GM18907 (cell line): ENCODE results near the gene MTA2.

Experiments used
- ATAC-seq: cut with Tn5 transposase; IDR thresholded peaks from one replicate; pipeline ENCODE4 v1.9.1; 2021; ENCODE audit warnings: mild to moderate bottlenecking, moderate library complexity; ENCODE audit not compliant: unreplicated experiment

MTA2 gene

GRCh38 chr11:62612366-62613290 lies 11.0 kb upstream of the MTA2 start, which contains the start of the genes EML3 and ROM1:
Gene EML3 (minus strand): TSS chr11:62612775. CDS start chr11:62612457, 318 bp downstream.
Gene ROM1 (plus strand): TSS chr11:62613257. CDS start chr11:62613282, 25 bp downstream.
- peak; percentile 70 for ATAC-seq

DNA sequence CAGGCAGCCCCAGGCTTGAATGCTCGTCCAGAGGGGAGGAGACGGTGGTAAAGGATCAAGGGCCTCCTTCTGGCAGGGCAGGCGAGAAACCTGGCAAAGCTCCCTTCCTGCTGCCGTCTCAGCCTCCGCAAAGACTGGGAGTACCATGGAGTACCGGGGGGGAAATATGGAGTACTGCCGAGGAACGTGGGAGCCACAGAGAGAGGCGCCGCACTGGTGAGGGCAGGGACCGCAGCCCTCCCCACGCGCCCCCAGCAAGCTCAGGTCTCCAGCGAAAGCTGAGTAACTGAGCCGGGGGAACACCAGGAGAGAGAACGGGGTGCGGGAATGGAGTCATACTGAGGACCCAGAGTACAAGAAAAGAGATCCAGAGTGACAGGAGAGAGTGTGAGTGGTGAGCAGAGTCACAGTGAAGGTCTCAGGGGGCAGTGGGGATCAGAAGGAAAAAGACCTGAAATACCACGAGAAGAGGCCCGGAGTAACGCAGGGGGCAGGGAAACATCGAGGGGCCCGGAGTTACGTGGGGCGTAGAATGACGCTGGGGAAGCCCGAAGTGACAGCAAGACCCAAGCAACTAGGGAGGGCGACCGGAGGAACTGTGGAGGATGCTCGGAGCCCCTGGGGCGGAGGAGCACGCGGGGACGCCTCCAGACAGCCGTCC lies 10.2 kb upstream of the MTA2 start:
- ATAC-seq: peak; percentile 2

- no peak for ATAC-seq
These were observed 9.4 kb upstream of the MTA2 start for GRCh38 chr11:62610814-62611704.

DNA sequence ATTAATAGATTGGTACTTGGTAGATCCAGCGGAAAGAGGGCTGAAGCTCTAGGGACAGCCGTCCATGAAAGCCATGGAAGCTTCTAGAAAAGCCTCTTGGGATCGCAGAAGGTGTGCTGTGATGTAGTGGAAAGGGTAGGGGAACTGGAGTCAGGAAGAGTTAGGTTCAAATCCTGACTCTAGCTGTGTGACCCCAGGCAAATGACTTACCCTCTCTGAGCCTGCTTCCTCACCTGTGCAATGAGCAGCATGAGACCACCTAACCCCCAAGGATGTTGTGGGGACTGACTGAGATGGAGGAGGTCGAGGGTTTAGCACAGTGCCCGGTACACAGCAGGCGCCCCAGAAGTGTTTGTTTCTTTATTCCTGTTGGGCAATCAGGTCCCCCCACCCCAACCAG lies 8.7 kb upstream of the MTA2 start:
- ATAC-seq: no peak

- ATAC-seq: no peak
These were observed 7.1 kb upstream of the MTA2 start for GRCh38 chr11:62608776-62609175.

GRCh38 chr11:62607714-62608113 lies 6.0 kb upstream of the MTA2 start:
- ATAC-seq: no peak

DNA sequence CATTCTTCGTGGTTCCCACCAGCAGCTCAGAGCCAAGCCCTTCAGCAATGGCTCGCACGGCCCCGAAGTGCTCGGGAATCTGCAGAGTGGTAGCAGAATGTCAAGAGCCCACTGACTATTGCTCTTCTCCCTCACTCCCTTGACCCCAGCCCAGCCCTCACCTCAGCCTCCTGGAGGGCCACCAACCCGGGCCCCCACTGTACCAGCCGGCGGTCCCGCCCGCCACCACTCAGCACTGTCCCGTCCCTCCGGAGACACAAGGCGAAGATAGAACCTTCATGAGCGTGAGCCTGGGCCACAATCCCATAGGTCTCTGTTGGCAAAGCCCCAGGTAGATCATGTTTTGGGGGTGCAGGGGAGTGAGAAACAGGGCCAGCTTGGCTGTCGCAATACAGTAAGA lies 4.2 kb upstream of the MTA2 start:
- no peak for ATAC-seq

DNA sequence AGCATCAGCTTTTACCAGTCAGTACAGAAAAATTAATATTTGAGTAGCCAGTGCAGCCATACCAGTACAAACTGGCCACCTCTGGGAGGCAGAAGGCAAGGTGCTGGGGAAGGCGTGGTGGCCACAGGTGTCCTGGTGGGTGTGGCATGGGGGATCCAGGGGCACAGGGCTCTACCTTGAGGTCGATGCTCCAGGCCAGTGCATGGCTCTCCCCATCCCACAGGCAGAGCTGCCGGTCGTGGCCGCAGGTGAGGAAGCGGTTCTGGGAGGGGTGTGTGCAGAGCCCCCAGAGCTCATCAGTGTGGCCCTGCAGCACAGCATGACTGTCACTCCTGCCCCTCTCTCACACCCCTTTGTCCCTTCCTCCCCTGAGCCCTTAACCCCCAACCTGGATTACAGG lies 3.8 kb upstream of the MTA2 start:
- ATAC-seq: no peak

DNA sequence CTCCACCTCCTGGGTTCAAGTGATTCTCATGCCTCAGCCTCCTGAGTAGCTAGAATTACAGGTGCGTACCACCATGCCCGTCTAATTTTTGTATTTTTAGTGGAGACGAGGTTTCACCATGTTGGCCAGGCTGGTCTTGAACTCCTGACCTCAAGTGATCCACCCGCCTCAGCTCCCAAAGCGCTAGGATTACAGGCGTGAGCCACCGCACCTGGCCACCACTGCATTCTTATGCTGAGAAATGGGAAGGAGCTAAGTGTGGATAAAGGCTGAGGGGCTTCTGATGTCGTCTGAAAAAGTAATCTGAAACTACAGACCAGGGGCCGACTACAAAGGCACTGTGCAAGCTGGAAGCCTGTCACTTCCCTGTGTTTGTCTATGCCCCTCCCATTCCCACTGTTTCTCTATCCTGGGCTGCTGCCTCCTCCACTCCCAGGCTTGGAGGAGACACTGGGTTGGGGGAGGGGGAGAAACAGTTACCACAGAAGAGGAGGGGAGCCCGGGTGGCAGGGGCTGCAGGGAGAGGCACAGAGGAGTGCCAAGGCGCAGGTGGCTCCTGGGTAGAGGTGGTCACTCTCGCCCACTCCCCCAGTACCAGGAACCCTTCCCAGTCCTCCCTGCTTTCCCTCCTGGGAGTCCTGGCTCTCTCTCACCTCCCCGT lies 2.9 kb upstream of the MTA2 start:
- no peak for ATAC-seq

DNA sequence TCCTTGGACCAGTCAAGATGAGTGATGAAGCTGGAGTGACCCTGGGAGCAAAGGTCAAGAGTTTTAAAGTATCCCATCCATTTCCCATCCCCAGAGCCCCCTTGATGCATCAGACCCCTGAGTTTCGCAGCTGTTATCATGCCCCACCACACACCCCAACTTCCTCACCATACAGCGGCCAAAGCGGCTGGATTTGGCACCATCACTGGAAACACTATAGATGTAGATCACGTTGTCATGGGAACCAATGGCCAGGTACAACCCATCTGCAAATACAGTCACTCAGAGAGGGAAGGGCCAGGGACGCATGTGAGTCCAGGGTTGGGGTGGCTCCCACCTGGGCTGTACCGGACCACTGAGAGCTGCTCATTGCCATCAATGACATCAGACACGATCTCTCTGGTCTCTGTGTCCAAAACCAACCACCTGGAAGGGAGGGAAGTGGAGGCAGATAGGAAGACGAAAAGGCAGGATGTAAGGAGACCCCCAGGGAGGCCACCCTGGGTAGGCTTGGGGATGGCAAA lies 2.2 kb upstream of the MTA2 start:
- ATAC-seq: no peak

DNA sequence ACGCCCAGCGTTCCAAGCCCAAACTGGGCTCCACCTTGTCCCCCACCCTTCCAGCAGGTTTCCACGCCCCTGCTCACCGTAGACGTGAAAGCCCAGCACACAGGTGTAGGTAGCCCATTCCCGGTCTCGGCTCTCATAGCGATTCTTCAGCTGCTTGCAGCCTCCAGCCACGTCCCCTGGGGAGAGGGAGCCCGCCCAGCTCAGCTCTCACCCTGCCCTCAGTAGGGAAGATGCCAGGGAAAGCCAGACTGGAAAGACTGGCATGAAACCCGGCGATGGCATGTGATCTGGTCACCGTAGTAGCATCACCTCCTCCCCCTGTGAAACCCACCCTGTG lies 1.4 kb upstream of the MTA2 start:
- ATAC-seq: no peak

- ATAC-seq: no peak
These were observed 741 bp upstream of the MTA2 start for GRCh38 chr11:62602141-62603071.

DNA sequence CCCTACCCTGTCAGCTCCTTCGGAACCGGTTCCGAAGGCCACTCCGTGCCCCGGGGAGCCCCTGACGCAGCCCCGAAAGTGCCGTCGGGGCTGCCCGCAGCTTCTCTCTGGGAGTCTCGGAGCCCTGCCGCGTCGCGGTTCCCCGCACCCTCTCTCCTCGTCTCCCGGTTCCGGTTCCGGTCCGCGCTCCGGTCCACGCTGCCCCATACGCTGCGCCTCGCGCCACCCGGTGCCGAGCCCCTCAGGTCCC lies 618 bp downstream of the MTA2 start:
- no peak for ATAC-seq

DNA sequence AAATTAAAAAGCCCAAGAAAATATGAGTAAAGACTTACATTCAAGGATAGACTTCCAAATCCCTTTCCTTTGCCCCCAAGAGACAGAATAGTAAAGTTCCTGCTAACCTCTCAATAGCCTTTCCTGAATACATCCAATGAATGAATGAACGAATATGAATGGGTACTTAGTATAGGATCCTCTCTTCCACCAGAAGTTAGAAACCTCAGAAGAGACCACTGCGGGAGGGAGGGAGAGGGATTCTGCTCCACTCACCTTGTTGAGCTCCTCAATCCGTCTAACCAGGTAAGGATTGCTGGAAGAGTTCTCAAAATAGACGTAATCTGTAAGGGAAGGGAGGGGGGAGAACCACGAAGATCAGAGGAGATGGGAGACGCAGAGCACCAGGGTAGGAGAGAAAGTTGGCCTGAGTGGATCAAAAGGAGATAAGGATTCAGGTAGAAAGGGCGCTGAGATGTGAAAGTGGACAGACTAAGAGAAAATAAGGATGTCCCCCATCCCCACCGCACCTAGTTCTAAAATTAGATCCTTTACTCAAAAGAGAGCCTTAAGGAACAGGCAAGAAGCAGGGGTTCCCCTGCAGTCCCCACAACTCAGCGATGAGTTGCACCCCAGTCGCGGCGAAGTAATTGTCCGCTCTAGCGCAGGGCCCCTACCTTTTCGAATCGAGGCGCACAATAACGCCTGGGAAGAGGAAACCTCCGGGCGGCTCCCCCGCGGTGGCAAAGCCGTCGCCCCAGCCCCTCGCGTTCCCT lies 1.1 kb downstream of the MTA2 start:
- no peak for ATAC-seq

DNA sequence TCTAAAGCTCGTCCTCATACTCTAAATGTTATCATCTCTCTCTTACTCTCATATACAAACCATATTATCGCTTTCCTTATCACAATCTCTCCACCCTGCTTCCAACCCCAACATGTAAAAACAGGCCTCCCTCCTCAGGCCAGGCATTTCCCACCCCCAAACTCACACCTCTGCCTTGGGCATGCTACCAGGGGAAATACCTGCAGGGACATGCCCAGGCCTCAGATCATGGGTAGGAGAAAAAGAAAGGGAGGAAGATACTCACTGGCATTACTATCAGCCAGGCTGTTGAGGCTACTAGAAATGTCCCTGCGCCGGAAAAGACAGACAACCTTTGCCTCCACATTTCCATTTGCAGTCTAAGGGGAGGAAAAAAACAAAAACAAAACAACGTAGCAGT lies 1.8 kb downstream of the MTA2 start:
- no peak for ATAC-seq

GRCh38 chr11:62599069-62599696 lies 2.5 kb downstream of the MTA2 start:
- peak; percentile 48 for ATAC-seq

- no peak for ATAC-seq
These were observed 6.5 kb downstream of the MTA2 start for GRCh38 chr11:62595124-62595523.

GRCh38 chr11:62593434-62594044 lies 8.1 kb downstream of the MTA2 start:
- no peak for ATAC-seq
